ENCODE data around the gene ABCF3. TPM values are rescaled to one million over a fixed set of nuclear protein-coding genes. Genes with fewer than 3 reads are reported as not detected.

The ABCF3 gene
- total RNA-seq, 4 donors from 2014 or later = 31.8 to 54.9 (median 39.5) TPM

DNA sequence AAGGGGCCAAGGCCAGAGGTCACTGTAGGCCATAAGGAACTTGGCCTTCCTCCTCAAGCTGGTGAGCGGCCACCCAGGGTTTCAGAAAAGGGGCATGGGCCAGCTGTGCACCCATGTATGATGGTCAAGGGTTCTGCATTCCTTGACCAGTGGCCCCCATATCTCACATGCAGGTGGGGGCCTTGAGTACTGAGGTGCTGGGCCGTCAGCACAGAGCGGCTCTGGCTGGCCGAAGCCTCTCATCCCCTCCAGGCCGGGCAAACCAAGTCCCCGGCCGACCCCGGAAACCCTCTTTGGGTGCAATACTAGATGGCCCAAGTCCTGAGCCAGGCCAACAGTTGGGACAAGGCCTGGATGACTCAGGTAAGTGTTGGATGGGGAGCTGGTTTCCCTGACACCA is 53.2 kb downstream of the ABCF3 start:
- 91% methylated on average over 1 of the region's 8 CpGs; no CpG with 5 or more reads in 1 of the 2 donors for WGBS, 2 donors (ENCODE audit: low coverage in 1 of 2)
- TF ChIP-seq EP300 (IDR thresholded peaks at IDR 0.05) (no peak), POLR2AphosphoS5 (IDR thresholded peaks at IDR 0.05) (no peak)
- Histone ChIP-seq H3K4me3 (no peak overlapping the region), H3K4me1 (peaks cover 0 to 10% (median 6%) of the 10 kb centered on the region in 3 donors), H3K27ac (no peak overlapping the region), H3K9me3 (no peaks in the 10 kb centered on the region), H3K27me3 (peaks cover 69% of the 10 kb centered on the region), H3K36me3 (peaks cover 0 to 28% of the 10 kb centered on the region in 2 donors)
- ATAC-seq = no peak

GRCh38 chr3:184239708-184240107 is 53.7 kb downstream of the ABCF3 start:
- no peak for TF ChIP-seq POLR2A (IDR thresholded peaks at IDR 0.05)
- no peak for TF ChIP-seq POLR2AphosphoS5 (IDR thresholded peaks at IDR 0.05)
- no peak for TF ChIP-seq EP300 (IDR thresholded peaks at IDR 0.05)
- TF ChIP-seq, protein P1, sequence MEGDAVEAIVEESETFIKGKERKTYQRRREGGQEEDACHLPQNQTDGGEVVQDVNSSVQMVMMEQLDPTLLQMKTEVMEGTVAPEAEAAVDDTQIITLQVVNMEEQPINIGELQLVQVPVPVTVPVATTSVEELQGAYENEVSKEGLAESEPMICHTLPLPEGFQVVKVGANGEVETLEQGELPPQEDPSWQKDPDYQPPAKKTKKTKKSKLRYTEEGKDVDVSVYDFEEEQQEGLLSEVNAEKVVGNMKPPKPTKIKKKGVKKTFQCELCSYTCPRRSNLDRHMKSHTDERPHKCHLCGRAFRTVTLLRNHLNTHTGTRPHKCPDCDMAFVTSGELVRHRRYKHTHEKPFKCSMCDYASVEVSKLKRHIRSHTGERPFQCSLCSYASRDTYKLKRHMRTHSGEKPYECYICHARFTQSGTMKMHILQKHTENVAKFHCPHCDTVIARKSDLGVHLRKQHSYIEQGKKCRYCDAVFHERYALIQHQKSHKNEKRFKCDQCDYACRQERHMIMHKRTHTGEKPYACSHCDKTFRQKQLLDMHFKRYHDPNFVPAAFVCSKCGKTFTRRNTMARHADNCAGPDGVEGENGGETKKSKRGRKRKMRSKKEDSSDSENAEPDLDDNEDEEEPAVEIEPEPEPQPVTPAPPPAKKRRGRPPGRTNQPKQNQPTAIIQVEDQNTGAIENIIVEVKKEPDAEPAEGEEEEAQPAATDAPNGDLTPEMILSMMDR (IDR thresholded peaks at IDR 0.05) = no peak
- Histone ChIP-seq H3K4me1 (peaks cover 0 to 10% (median 6%) of the 10 kb centered on the region in 3 donors), H3K27me3 (peaks cover 64% of the 10 kb centered on the region), H3K36me3 (peaks cover 0 to 33% of the 10 kb centered on the region in 2 donors), H3K27ac (no peak overlapping the region), H3K9me3 (no peaks in the 10 kb centered on the region), H3K4me3 (no peak overlapping the region)
- ATAC-seq = no peak
- 83% methylated on average over 1 of the region's 7 CpGs; no CpG with 5 or more reads in 1 of the 2 donors for WGBS, 2 donors (ENCODE audit: low coverage in 1 of 2)

DNA sequence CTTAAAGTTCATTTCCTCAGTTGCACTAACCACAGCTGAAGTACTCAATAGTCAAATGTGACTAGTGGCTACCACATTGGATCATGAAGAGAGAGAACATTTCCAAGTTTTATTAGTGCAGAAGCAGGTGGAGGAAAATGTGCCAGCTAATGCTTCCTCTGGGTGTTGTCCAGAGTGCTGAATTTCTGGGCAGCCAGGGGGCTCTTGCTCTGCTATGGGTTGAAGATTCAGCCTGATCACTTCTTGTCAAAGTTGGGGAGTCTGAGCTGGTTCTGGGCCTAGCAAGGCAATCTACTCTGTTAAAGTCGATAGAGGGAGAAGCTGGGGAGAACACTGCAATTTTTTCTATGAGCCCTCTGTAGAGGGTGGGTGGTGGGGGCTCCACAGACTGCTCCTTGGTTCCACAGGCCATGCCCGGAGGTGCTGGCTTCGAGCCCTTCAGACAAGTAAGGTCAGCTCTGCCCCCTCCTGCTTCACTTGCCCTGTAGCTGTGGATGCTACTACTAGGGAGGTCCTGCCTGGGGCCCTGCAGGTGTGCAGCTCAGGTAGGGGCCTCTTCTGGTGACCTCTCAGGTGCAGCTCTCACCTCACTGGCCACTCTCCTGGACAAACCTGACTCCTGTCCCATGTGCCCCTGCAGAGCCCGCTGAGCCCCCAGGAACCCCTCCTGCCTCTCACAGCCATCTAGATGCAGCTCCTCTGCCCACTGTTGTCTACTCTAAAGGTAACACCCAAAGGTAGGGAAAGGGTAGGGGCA is 54.6 kb downstream of the ABCF3 start:
- peaks cover 57% of the 10 kb centered on the region for H3K27me3 ChIP-seq
- H3K4me3 ChIP-seq = no peak overlapping the region
- H3K36me3 ChIP-seq = peaks cover 0 to 42% of the 10 kb centered on the region in 2 donors
- no CpG with 5 or more reads among the region's 4 CpGs for WGBS, 2 donors (ENCODE audit: low coverage in 1 of 2)
- ATAC-seq = no peak
- no peak overlapping the region for H3K27ac ChIP-seq
- no peaks in the 10 kb centered on the region for H3K9me3 ChIP-seq
- peaks cover 0 to 10% (median 6%) of the 10 kb centered on the region in 3 donors for H3K4me1 ChIP-seq
- TF ChIP-seq, protein P1 (IDR thresholded peaks at IDR 0.05) = no peak
- TF ChIP-seq POLR2AphosphoS5 (IDR thresholded peaks at IDR 0.05) (no peak), EP300 (IDR thresholded peaks at IDR 0.05) (no peak), POLR2A (IDR thresholded peaks at IDR 0.05) (no peak)

- WGBS, 2 donors (ENCODE audit: low coverage in 1 of 2) = 20% methylated on average over 1 of the region's 17 CpGs; no CpG with 5 or more reads in 1 of the 2 donors
- no peak overlapping the region for H3K4me3 ChIP-seq
- no peak for ATAC-seq
Observed at GRCh38 chr3:184241141-184241446, 55.1 kb downstream of the ABCF3 start.

GRCh38 chr3:184241447-184242296 is 55.7 kb downstream of the ABCF3 start:
- peaks cover 0 to 47% of the 10 kb centered on the region in 2 donors for H3K36me3 ChIP-seq
- no peak overlapping the region for H3K4me3 ChIP-seq
- WGBS, 2 donors (ENCODE audit: low coverage in 1 of 2) = 15% methylated on average over 4 of the region's 46 CpGs; no CpG with 5 or more reads in 1 of the 2 donors
- no peak for TF ChIP-seq POLR2A (IDR thresholded peaks at IDR 0.05)
- TF ChIP-seq EP300 (IDR thresholded peaks at IDR 0.05) = no peak
- TF ChIP-seq, protein P1 (IDR thresholded peaks at IDR 0.05) = peak in 3 of 4 experiments; percentile 28 to 62 (median 46)
- TF ChIP-seq POLR2AphosphoS5 (IDR thresholded peaks at IDR 0.05) = no peak
- H3K9me3 ChIP-seq = no peaks in the 10 kb centered on the region
- H3K4me1 ChIP-seq = peaks cover 0 to 10% (median 6%) of the 10 kb centered on the region in 3 donors
- H3K27me3 ChIP-seq = peaks cover 47% of the 10 kb centered on the region
- no peak overlapping the region for H3K27ac ChIP-seq
- ATAC-seq = peak; percentile 50

More at GRCh38 chr3:184241141-184241446, 55.1 kb downstream of the ABCF3 start:
- peaks cover 0 to 10% (median 6%) of the 10 kb centered on the region in 3 donors for H3K4me1 ChIP-seq
- H3K27ac ChIP-seq = no peak overlapping the region
- H3K27me3 ChIP-seq = peaks cover 53% of the 10 kb centered on the region
- peaks cover 0 to 47% of the 10 kb centered on the region in 2 donors for H3K36me3 ChIP-seq
- TF ChIP-seq, protein P1 (IDR thresholded peaks at IDR 0.05) = no peak
- TF ChIP-seq POLR2A (IDR thresholded peaks at IDR 0.05) (no peak), POLR2AphosphoS5 (IDR thresholded peaks at IDR 0.05) (no peak), EP300 (IDR thresholded peaks at IDR 0.05) (no peak)
- H3K9me3 ChIP-seq = no peaks in the 10 kb centered on the region

Measured in gastroesophageal sphincter (tissue), 4 donors.